NCI-H2029 (cell line): ENCODE data around the gene KLHL30.

Experiments used
- DNase-seq: peaks from one replicate; lab custom pipeline; 2025; lab: John Stamatoyannopoulos, UW

KLHL30 gene

GRCh38 chr2:238180554-238180953 lies 42.1 kb downstream of the KLHL30 start:
- no peak for DNase-seq

- no peak for DNase-seq
Observed at GRCh38 chr2:238182362-238182761, 43.9 kb downstream of the KLHL30 start.

GRCh38 chr2:238183821-238184220 lies 45.4 kb downstream of the KLHL30 start:
- DNase-seq = no peak

GRCh38 chr2:238187618-238188548 lies 49.4 kb downstream of the KLHL30 start:
- no peak for DNase-seq

GRCh38 chr2:238190445-238190844 lies 52.0 kb downstream of the KLHL30 start:
- DNase-seq = no peak
